GM18526 (cell line): ENCODE data around the gene PRKD1.

Experiments used
- POLR2A ChIP-seq: IDR thresholded peaks from 3 replicates; pipeline ENCODE4 v1.6.1; 2011; ENCODE audit not compliant: insufficient read length; ENCODE audit errors: extremely low read depth

PRKD1 gene

GRCh38 chr14:29927376-29928116 lies at the start of gene PRKD1:
Gene PRKD1, minus strand, starts transcription at chr14:29927847.
- TF ChIP-seq POLR2A, result no peak

GRCh38 chr14:29971101-29971500 lies 43.5 kb upstream of the PRKD1 start:
- no peak for TF ChIP-seq POLR2A

- no peak for TF ChIP-seq POLR2A
Measured at GRCh38 chr14:29955087-29955486, 27.4 kb upstream of the PRKD1 start.

- no peak for TF ChIP-seq POLR2A
Measured at GRCh38 chr14:29953501-29953900, 25.9 kb upstream of the PRKD1 start.

- no peak for TF ChIP-seq POLR2A
Measured at GRCh38 chr14:29944091-29944490, 16.4 kb upstream of the PRKD1 start.

GRCh38 chr14:29941401-29941800 lies 13.8 kb upstream of the PRKD1 start:
- TF ChIP-seq POLR2A, result no peak

GRCh38 chr14:29940482-29940881 lies 12.8 kb upstream of the PRKD1 start:
- TF ChIP-seq POLR2A, result no peak

GRCh38 chr14:29937116-29937515 lies 9.5 kb upstream of the PRKD1 start:
- TF ChIP-seq POLR2A, result no peak

GRCh38 chr14:29930283-29930682 lies 2.6 kb upstream of the PRKD1 start:
- no peak for TF ChIP-seq POLR2A

GRCh38 chr14:29928117-29928640 lies 532 bp upstream of the PRKD1 start:
- TF ChIP-seq POLR2A, result no peak

- no peak for TF ChIP-seq POLR2A
Measured at GRCh38 chr14:29926701-29927375, 809 bp downstream of the PRKD1 start.

- TF ChIP-seq POLR2A, result no peak
Measured at GRCh38 chr14:29926228-29926627, 1.4 kb downstream of the PRKD1 start.

- no peak for TF ChIP-seq POLR2A
Measured at GRCh38 chr14:29925736-29926135, 1.9 kb downstream of the PRKD1 start.

- no peak for TF ChIP-seq POLR2A
Measured at GRCh38 chr14:29925101-29925722, 2.4 kb downstream of the PRKD1 start.

GRCh38 chr14:29919845-29920244 lies 7.8 kb downstream of the PRKD1 start:
- no peak for TF ChIP-seq POLR2A

- no peak for TF ChIP-seq POLR2A
Measured at GRCh38 chr14:29918981-29919380, 8.7 kb downstream of the PRKD1 start.

- TF ChIP-seq POLR2A, result no peak
Measured at GRCh38 chr14:29913566-29913965, 14.1 kb downstream of the PRKD1 start.

GRCh38 chr14:29911810-29912209 lies 15.8 kb downstream of the PRKD1 start:
- TF ChIP-seq POLR2A, result no peak
